ENCODE data around the gene ZNF514. TPM values are rescaled to one million over a fixed set of nuclear protein-coding genes. Genes with fewer than 3 reads are reported as not detected.

The ZNF514 gene
- total RNA-seq, 2 donors from 2014 or later = 27.8 to 37.1 TPM

DNA sequence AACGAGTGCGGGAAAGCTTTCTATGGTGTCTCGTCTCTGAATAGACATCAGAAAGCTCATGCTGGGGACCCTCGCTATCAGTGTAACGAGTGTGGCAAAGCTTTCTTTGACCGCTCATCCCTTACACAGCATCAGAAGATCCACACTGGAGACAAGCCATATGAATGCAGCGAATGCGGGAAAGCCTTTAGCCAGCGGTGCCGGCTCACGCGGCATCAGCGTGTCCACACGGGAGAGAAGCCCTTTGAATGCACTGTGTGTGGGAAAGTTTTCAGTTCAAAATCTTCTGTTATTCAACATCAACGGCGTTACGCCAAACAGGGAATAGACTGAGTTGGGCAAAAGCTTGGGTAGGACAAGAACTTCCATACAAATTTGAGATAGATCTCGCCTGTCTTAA is 22.1 kb upstream of the ZNF514 start:
- H3K27me3 Mint-ChIP-seq (ENCODE audit: insufficient read depth) = peaks cover 3% of the 10 kb centered on the region
- peaks cover 12% of the 10 kb centered on the region for H3K9me3 ChIP-seq (ENCODE audit: control insufficient read depth, low read length)
- peaks cover 37% of the 10 kb centered on the region for H3K36me3 ChIP-seq (ENCODE audit: control insufficient read depth, insufficient read depth, low read length)
- H3K4me3 Mint-ChIP-seq = no peak overlapping the region
- WGBS, 2 experiments (ENCODE audit: insufficient coverage in 1 of 2, insufficient read length in 1 of 2) = 94 to 97% methylated on average over 16 to 18 of the region's 18 CpGs
- peaks cover 15% of the 10 kb centered on the region for H3K4me1 Mint-ChIP-seq
- H3K4me3 ChIP-seq (ENCODE audit: low read length) = no peak overlapping the region
- H3K27ac Mint-ChIP-seq = no peak overlapping the region
- peaks cover 23% of the 10 kb centered on the region for H3K9me3 Mint-ChIP-seq
- DNase-seq = no peak
- peaks cover 3% of the 10 kb centered on the region for H3K4me1 ChIP-seq (ENCODE audit: control insufficient read depth, insufficient read depth, low read length)
- no peak overlapping the region for H3K9ac ChIP-seq (ENCODE audit: extremely low read depth, low read length, poor library complexity, severe bottlenecking)
- TF ChIP-seq, protein P1, sequence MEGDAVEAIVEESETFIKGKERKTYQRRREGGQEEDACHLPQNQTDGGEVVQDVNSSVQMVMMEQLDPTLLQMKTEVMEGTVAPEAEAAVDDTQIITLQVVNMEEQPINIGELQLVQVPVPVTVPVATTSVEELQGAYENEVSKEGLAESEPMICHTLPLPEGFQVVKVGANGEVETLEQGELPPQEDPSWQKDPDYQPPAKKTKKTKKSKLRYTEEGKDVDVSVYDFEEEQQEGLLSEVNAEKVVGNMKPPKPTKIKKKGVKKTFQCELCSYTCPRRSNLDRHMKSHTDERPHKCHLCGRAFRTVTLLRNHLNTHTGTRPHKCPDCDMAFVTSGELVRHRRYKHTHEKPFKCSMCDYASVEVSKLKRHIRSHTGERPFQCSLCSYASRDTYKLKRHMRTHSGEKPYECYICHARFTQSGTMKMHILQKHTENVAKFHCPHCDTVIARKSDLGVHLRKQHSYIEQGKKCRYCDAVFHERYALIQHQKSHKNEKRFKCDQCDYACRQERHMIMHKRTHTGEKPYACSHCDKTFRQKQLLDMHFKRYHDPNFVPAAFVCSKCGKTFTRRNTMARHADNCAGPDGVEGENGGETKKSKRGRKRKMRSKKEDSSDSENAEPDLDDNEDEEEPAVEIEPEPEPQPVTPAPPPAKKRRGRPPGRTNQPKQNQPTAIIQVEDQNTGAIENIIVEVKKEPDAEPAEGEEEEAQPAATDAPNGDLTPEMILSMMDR (conservative IDR thresholded peaks at IDR 0.05) = no peak
- H3K27me3 ChIP-seq (ENCODE audit: control insufficient read depth, insufficient read depth, low read length, poor library complexity, severe bottlenecking) = no peaks in the 10 kb centered on the region
- no peak overlapping the region for H3K27ac ChIP-seq (ENCODE audit: low read depth, low read length)
- peaks cover 47% of the 10 kb centered on the region for H3K36me3 Mint-ChIP-seq (ENCODE audit: low read depth)

DNA sequence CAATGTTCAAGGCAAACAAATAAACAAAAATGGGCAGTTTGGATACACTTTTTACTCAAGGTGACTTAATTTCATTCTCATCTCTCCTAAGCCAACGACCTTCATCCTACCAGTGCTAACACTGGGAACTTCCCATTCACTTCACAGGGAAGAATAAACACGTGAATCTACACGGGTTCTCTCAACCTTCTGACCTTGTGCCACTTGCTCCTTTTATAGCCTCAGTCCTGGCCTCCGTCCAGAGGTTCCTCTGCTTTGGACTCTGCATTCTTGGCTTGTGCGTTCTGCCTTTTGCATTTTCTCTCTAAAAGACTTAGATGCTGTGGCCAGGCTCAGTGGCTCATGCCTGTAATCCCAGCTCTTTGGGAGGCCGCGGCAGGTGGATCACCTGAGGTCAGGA is 19.8 kb upstream of the ZNF514 start:
- DNase-seq = no peak
- Histone ChIP-seq H3K4me1 (ENCODE audit: control insufficient read depth, insufficient read depth, low read length) (peaks cover 7% of the 10 kb centered on the region), H3K27me3 (ENCODE audit: control insufficient read depth, insufficient read depth, low read length, poor library complexity, severe bottlenecking) (no peaks in the 10 kb centered on the region), H3K27ac (ENCODE audit: low read depth, low read length) (no peak overlapping the region), H3K4me3 (ENCODE audit: low read length) (no peak overlapping the region), H3K9ac (ENCODE audit: extremely low read depth, low read length, poor library complexity, severe bottlenecking) (no peak overlapping the region), H3K9me3 (ENCODE audit: control insufficient read depth, low read length) (peaks cover 12% of the 10 kb centered on the region), H3K36me3 (ENCODE audit: control insufficient read depth, insufficient read depth, low read length) (peaks cover 37% of the 10 kb centered on the region)
- Mint-ChIP-seq H3K9me3 (peaks cover 23% of the 10 kb centered on the region), H3K4me3 (no peak overlapping the region), H3K4me1 (peaks cover 23% of the 10 kb centered on the region), H3K27ac (no peak overlapping the region), H3K36me3 (ENCODE audit: low read depth) (peaks cover 47% of the 10 kb centered on the region), H3K27me3 (ENCODE audit: insufficient read depth) (no peaks in the 10 kb centered on the region)
- 91 to 94% methylated on average over 7 of the region's 7 CpGs for WGBS, 2 experiments (ENCODE audit: insufficient coverage in 1 of 2, insufficient read length in 1 of 2)
- TF ChIP-seq, protein P1 (conservative IDR thresholded peaks at IDR 0.05) = no peak

DNA sequence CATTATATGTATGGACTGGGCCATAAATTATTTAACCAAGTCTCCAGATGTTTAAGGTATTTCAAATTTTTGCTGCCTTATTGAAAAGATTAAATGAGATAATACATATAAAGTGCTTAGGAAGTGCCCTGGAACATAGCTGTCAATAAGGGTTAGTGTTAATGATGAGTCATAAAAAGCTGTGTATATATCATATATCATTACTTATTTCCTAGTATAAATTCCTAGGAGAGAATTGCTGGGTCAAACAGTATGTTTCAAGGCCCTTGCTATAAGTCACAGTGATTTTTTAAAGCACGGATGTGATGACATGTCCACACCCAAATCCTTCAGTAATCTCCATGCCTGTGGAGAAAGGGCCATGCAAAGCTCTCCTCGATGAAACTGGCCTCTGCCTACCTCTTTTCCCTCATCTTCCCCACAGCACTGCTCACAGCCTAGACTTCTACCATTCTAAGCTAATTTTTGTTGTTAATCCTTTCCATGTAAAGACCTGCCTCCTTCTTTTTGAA is 14.4 kb upstream of the ZNF514 start:
- Histone ChIP-seq H3K27me3 (ENCODE audit: control insufficient read depth, insufficient read depth, low read length, poor library complexity, severe bottlenecking) (no peaks in the 10 kb centered on the region), H3K9me3 (ENCODE audit: control insufficient read depth, low read length) (no peaks in the 10 kb centered on the region), H3K36me3 (ENCODE audit: control insufficient read depth, insufficient read depth, low read length) (peaks cover under 1% of the 10 kb centered on the region), H3K27ac (ENCODE audit: low read depth, low read length) (no peak overlapping the region), H3K4me1 (ENCODE audit: control insufficient read depth, insufficient read depth, low read length) (peaks cover 7% of the 10 kb centered on the region), H3K9ac (ENCODE audit: extremely low read depth, low read length, poor library complexity, severe bottlenecking) (no peak overlapping the region), H3K4me3 (ENCODE audit: low read length) (no peak overlapping the region)
- H3K4me1 Mint-ChIP-seq = peaks cover 28% of the 10 kb centered on the region
- 86 to 100% methylated on average over 1 to 2 of the region's 2 CpGs for WGBS, 2 experiments (ENCODE audit: insufficient coverage in 1 of 2, insufficient read length in 1 of 2)
- no peaks in the 10 kb centered on the region for H3K27me3 Mint-ChIP-seq (ENCODE audit: insufficient read depth)
- H3K27ac Mint-ChIP-seq = no peak overlapping the region
- DNase-seq = no peak
- H3K4me3 Mint-ChIP-seq = no peak overlapping the region
- TF ChIP-seq, protein P1 (conservative IDR thresholded peaks at IDR 0.05) = no peak
- H3K36me3 Mint-ChIP-seq (ENCODE audit: low read depth) = no peaks in the 10 kb centered on the region
- H3K9me3 Mint-ChIP-seq = no peaks in the 10 kb centered on the region
